MV-4-11 (cell line): Measurements from ENCODE around the gene CALU.

Experiments used
- DNase-seq: peaks from one replicate; lab custom pipeline; 2025; lab: John Stamatoyannopoulos, UW

CALU gene

GRCh38 chr7:128785738-128786137 lies 46.6 kb downstream of the CALU start:
- peak; percentile 24 for DNase-seq

GRCh38 chr7:128788446-128789412 lies 49.6 kb downstream of the CALU start:
- DNase-seq: no peak

GRCh38 chr7:128790315-128791041 lies 51.3 kb downstream of the CALU start:
- DNase-seq: no peak

DNA sequence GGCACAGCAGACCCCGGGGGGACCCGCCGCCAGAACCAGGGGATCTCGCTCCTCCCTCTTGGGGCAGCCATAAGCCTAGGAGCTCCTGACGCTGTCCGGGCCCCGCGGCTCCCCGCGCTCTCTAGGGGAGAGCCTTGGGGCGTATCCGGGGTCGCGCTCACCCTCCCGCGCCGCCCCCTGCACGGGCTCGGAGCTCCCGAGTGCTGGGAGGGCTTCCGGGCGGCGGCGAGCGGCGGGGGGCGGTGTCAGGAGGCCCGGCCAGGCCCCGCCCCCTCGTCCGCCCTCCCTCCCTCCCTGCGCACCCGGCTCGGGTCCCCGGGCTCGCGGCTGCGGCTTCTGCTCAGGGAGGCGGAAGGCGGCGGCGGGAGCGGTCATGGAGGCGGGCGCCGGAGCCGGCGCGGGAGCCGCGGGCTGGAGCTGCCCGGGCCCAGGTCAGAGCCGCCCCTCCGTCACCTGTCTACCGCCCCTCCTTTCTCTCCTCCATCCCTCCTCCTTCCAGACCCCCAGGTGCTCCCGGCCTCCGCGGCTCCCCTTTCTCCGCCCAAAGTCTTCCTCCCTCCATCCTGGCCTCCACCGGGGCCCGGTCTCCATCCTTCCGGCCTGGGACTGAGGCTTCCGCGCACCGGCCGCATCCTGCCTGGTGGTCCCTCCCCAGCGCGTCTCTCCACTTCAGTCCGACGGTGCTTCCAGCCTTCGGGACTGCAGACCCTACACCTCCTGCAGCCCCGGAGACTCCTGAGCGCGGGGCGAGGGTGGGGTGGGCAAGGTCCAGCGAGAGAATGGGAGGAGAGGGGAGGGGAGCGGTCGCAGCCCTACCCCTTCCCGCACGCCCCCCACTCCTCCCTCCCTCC lies 52.2 kb downstream of the CALU start, which contains the start of gene CCDC136:
Gene CCDC136 (plus strand): TSS at position 848 of the 851 bp plus-strand sequence. CDS start 444 bp downstream, outside the sequence.
- DNase-seq: peak; percentile 45

DNA sequence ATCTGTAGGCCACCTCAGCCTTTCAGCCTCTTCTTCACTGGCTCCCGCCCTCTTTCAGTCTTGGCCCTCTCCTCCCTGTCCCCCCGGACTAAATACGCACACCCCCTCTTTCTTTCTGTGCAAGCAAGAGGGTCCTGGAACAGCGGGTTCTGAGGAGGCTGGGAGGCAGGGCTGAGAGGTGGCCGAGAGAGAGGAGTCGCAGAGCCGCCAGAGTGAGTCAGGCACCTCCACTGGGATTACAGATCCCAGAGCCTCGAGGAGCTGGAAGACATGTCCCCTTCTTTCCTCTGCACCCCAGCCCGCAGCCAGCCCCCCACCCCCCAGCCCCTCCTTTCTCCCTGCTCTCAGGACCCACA lies 52.8 kb downstream of the CALU start:
- no peak for DNase-seq

DNA sequence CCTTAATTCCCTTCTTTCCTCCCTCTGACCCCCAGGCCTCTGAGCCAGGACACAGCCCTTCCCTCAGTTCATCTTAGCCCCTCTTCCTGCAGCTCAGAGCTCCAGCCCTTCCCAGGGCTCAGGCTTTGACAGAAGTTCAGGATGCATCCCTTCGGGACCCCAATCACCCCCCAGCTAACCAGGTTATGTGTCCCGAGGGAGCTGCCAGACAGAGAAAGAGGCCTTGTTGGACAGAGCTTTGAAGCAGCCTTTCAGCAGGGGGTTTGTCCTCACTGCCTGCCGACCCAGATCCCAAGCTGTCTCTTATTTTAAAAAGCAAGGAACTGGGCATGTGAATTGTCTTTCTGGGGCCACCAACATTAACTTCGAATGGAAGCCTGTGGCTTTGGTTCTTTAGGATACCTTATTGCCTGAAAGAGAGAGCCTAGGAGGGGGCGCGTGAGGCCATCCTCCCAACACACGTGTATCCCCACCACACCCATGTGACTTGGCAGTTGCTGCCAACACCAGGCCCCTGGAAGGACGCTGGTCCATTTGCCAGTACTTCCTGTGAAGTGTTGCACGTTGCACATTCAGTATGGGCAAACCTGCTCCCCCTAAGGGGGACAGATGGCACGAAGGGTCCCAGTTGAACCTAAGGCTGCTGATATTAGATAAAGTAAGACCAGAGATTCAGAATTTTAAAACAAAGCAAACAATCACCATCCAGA lies 53.5 kb downstream of the CALU start:
- no peak for DNase-seq

- peak; percentile 24 for DNase-seq
Observed at GRCh38 chr7:128793181-128793547, 54.0 kb downstream of the CALU start.

- no peak for DNase-seq
Observed at GRCh38 chr7:128794020-128794419, 54.9 kb downstream of the CALU start.

DNA sequence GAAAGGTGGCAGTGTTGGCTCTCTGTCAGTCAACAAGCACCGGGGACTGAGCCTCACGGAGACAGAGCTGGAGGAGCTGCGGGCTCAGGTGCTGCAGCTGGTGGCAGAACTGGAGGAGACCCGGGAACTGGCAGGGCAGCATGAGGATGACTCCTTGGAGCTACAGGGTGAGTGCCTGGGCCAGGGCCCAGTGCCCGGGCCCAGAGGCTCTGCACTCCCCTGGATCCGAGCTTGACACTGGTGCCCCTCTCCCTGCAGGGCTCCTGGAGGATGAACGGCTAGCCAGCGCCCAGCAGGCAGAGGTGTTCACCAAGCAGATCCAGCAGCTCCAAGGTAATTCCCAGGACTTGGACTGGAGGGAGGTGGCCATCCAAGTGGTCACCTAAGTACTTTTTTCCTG lies 55.3 kb downstream of the CALU start:
- DNase-seq: no peak

DNA sequence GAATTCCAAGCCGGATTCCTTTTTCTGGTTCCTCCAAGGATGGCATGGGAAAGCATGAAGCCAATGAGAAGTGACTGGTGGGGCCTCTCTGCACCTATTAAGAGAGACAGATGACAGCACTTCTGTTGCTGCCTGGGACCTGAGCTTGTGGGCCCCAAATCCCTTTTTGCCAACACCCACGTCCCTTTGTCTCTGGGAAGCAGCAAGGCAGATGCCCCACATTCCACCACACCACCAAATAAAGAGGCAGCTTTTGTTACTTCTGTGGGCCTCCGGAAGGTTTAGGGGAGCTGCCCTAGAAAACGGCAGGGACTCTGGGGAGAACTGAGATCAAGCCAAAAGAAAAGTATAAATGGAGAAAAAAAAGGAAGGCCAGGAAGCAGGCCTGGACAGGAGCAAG lies 56.0 kb downstream of the CALU start:
- no peak for DNase-seq

DNA sequence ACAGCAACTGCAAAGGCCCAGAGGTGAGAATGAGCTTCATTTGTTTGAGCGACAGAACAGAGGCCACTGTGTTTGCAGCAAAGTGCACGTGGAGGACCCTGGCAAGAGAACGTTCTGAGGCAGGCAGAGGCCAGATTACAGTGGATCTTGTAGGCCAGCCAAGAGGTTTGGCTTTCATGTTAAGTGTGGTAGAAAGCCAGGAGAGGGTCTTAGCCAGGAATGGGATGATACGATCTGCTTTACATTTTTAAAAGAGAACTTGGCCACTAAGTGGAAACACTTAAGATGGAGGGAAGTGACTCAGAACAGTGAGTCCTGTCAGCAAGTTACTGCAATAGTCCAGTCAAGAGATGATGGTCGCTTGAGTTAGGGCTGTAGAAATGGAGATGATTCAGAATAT lies 57.2 kb downstream of the CALU start:
- peak; percentile 45 for DNase-seq

GRCh38 chr7:128799451-128799850 lies 60.3 kb downstream of the CALU start:
- DNase-seq: peak; percentile 27

DNA sequence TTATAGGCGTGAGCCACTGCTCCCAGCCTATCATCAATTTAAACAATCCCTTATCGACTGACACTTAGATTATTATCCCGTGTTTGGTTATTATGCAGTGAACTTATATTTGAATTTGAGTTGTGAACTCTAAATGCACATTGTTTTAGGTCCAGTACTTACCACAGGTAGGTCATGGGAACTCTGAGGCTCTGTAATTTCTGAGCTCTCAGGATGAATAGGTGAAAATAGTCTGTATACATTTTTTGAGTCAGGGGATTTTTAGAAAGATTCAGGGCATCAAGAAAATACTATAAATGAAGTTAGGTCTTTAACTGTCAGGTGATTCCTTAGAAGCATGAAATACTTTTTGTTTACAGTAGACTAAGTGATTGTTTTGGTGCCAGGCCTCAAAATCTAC lies 61.4 kb downstream of the CALU start:
- DNase-seq: no peak

- DNase-seq: no peak
Observed at GRCh38 chr7:128801003-128801402, 61.8 kb downstream of the CALU start.

DNA sequence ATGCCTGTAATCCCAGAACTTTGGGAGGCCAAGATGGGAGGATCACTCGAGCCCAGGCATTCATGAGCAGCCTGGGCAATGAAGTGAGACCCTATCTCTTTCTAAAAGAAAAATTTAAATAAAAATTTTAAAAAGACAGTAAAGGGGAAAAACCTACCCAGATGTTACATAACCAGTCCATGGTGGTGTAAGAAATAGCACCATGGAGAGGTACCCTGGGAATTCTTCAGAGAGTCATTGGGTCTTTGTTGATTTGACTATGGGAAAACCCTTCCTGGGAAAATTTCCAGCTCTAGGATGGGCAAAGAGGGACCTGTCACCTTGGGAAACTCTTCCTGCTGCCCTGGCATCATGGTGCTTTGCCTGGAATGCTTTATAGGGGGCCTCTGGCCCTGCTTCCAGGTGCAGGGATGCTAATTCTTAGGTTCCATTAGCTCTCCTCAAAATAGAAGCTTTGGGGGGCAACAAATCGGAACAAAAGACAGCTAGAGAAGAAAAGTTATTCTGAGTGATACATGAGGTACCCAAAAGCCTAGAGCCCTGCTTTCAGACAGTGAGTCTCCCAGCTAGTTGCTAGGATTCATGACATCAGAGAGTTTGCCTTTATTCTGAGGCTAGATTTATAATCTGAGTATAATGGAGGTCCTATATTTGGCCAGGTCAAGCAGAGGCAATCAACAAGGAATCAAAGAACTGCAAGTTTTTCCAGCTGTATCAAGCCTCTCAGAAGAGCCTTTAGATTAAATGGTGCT lies 62.7 kb downstream of the CALU start:
- DNase-seq: no peak

DNA sequence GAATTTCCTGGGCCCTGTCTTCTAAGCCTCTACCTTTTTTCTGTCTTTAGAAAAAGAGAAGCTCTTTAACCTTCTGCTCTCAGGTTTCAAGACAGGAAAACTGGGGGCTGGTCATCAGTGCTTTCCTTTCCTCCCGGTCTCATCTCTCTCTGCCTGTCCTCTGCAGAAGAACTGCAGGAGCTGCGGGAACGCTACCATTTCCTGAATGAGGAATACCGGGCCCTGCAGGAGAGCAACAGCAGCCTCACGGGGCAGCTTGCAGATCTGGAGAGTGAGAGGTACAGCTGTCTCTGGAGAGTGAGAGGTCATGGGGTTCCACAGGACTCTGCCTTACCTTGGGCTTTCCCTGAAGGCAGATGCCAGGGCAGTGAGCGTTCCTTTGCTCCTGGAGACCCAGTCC lies 65.3 kb downstream of the CALU start:
- DNase-seq: no peak

DNA sequence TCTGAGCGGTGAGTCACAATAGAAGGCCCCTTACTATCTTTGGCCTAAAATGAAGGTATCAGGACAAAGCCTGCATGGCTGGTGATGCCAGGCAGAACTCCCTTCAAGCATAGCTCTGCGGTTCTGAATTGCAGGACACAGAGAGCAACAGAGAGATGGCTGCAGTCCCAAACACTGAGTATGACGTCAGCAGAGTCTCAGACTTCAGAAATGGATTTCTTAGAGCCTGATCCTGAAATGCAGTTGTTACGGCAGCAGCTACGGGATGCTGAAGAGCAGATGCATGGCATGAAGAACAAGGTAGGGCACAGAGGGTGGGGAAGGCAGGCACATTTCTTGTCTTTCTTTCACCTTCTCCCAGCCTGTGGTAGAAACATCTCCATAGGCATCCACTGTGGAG lies 66.1 kb downstream of the CALU start:
- DNase-seq: no peak

DNA sequence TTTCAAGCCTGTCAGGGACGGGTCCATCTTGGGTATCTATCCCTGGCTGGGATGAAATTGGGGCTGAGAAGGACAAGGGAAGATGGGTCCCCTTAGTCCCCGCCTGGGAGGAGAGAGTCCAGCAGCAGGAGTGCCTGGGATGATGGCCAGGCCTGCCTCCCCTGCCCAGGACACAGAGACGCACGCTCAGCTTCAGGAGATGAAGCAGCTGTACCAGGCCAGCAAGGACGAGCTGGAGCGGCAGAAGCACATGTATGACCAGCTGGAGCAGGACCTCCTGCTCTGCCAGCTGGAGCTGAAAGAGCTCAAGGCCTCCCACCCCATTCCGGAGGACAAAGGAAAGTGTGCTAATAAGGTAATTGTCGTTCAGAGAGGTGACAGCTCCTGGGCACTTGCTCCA lies 68.0 kb downstream of the CALU start:
- no peak for DNase-seq

GRCh38 chr7:128809363-128809762 lies 70.2 kb downstream of the CALU start:
- DNase-seq: no peak

GRCh38 chr7:128810473-128810872 lies 71.3 kb downstream of the CALU start:
- no peak for DNase-seq

GRCh38 chr7:128810997-128811396 lies 71.8 kb downstream of the CALU start:
- no peak for DNase-seq
